ENCODE data around the gene ZC3H8.

- TF ChIP-seq CTCF (IDR thresholded peaks at IDR 0.05) (no peak), POLR2AphosphoS5 (IDR thresholded peaks at IDR 0.05; ENCODE audit: insufficient read depth in 1 of 2, low read depth in 1 of 2) (no peak)
Measured at GRCh38 chr2:112262876-112263275, 8.0 kb upstream of the ZC3H8 start.
